ENCODE results near the gene FBXO11.

The FBXO11 gene

GRCh38 chr2:47811668-47812067, 94.6 kb downstream of the FBXO11 start:
- Histone ChIP-seq H3K9me3 (ENCODE audit: control insufficient read depth, low read length) (no peaks in the 10 kb centered on the region), H3K4me1 (ENCODE audit: control insufficient read depth, insufficient read depth, low read length) (no peaks in the 10 kb centered on the region), H3K4me3 (ENCODE audit: insufficient read depth, low read depth, low read length) (no peak overlapping the region), H3K27ac (ENCODE audit: insufficient read depth, low read depth, low read length, poor library complexity, severe bottlenecking) (no peak overlapping the region), H3K27me3 (ENCODE audit: control insufficient read depth, insufficient read depth, low read length, poor library complexity, severe bottlenecking) (no peaks in the 10 kb centered on the region), H3K36me3 (ENCODE audit: control insufficient read depth, insufficient read depth, low read length) (peaks cover 44% of the 10 kb centered on the region)
- 86 to 93% methylated on average over 1 of the region's 1 CpG for WGBS, 2 experiments

- Histone ChIP-seq H3K9me3 (ENCODE audit: control insufficient read depth, low read length) (no peaks in the 10 kb centered on the region), H3K4me3 (ENCODE audit: insufficient read depth, low read depth, low read length) (no peak overlapping the region), H3K27ac (ENCODE audit: insufficient read depth, low read depth, low read length, poor library complexity, severe bottlenecking) (no peak overlapping the region), H3K27me3 (ENCODE audit: control insufficient read depth, insufficient read depth, low read length, poor library complexity, severe bottlenecking) (no peaks in the 10 kb centered on the region), H3K4me1 (ENCODE audit: control insufficient read depth, insufficient read depth, low read length) (no peaks in the 10 kb centered on the region), H3K36me3 (ENCODE audit: control insufficient read depth, insufficient read depth, low read length) (peaks cover 48% of the 10 kb centered on the region)
These were observed 95.4 kb downstream of the FBXO11 start for GRCh38 chr2:47810850-47811249.

- Histone ChIP-seq H3K36me3 (ENCODE audit: control insufficient read depth, insufficient read depth, low read length) (peaks cover 50% of the 10 kb centered on the region), H3K4me3 (ENCODE audit: insufficient read depth, low read depth, low read length) (no peak overlapping the region), H3K4me1 (ENCODE audit: control insufficient read depth, insufficient read depth, low read length) (no peaks in the 10 kb centered on the region), H3K9me3 (ENCODE audit: control insufficient read depth, low read length) (no peaks in the 10 kb centered on the region), H3K27ac (ENCODE audit: insufficient read depth, low read depth, low read length, poor library complexity, severe bottlenecking) (no peak overlapping the region), H3K27me3 (ENCODE audit: control insufficient read depth, insufficient read depth, low read length, poor library complexity, severe bottlenecking) (no peaks in the 10 kb centered on the region)
- WGBS, 2 experiments, result 91 to 100% methylated on average over 1 to 2 of the region's 2 CpGs
These were observed 96.4 kb downstream of the FBXO11 start for GRCh38 chr2:47809903-47810302.

GRCh38 chr2:47808614-47809013, 97.7 kb downstream of the FBXO11 start:
- Histone ChIP-seq H3K4me3 (ENCODE audit: insufficient read depth, low read depth, low read length) (no peak overlapping the region), H3K4me1 (ENCODE audit: control insufficient read depth, insufficient read depth, low read length) (no peaks in the 10 kb centered on the region), H3K36me3 (ENCODE audit: control insufficient read depth, insufficient read depth, low read length) (peaks cover 59% of the 10 kb centered on the region), H3K27me3 (ENCODE audit: control insufficient read depth, insufficient read depth, low read length, poor library complexity, severe bottlenecking) (no peaks in the 10 kb centered on the region), H3K27ac (ENCODE audit: insufficient read depth, low read depth, low read length, poor library complexity, severe bottlenecking) (no peak overlapping the region), H3K9me3 (ENCODE audit: control insufficient read depth, low read length) (no peaks in the 10 kb centered on the region)
- WGBS, 2 experiments, result 95 to 100% methylated on average over 4 of the region's 4 CpGs

- 96 to 97% methylated on average over 5 to 6 of the region's 6 CpGs for WGBS, 2 experiments
- H3K9me3 ChIP-seq (ENCODE audit: control insufficient read depth, low read length), result no peaks in the 10 kb centered on the region
- H3K4me1 ChIP-seq (ENCODE audit: control insufficient read depth, insufficient read depth, low read length), result no peaks in the 10 kb centered on the region
- no peak overlapping the region for H3K27ac ChIP-seq (ENCODE audit: insufficient read depth, low read depth, low read length, poor library complexity, severe bottlenecking)
- H3K27me3 ChIP-seq (ENCODE audit: control insufficient read depth, insufficient read depth, low read length, poor library complexity, severe bottlenecking), result no peaks in the 10 kb centered on the region
- H3K4me3 ChIP-seq (ENCODE audit: insufficient read depth, low read depth, low read length), result no peak overlapping the region
- H3K36me3 ChIP-seq (ENCODE audit: control insufficient read depth, insufficient read depth, low read length), result peaks cover 78% of the 10 kb centered on the region
These were observed 100.4 kb downstream of the FBXO11 start for GRCh38 chr2:47805850-47806249.

- H3K4me1 ChIP-seq (ENCODE audit: control insufficient read depth, insufficient read depth, low read length), result no peaks in the 10 kb centered on the region
- H3K27me3 ChIP-seq (ENCODE audit: control insufficient read depth, insufficient read depth, low read length, poor library complexity, severe bottlenecking), result no peaks in the 10 kb centered on the region
- H3K36me3 ChIP-seq (ENCODE audit: control insufficient read depth, insufficient read depth, low read length), result peaks cover 92% of the 10 kb centered on the region
- H3K27ac ChIP-seq (ENCODE audit: insufficient read depth, low read depth, low read length, poor library complexity, severe bottlenecking), result no peak overlapping the region
- no peak overlapping the region for H3K4me3 ChIP-seq (ENCODE audit: insufficient read depth, low read depth, low read length)
- H3K9me3 ChIP-seq (ENCODE audit: control insufficient read depth, low read length), result no peaks in the 10 kb centered on the region
- 94 to 95% methylated on average over 1 of the region's 1 CpG for WGBS, 2 experiments
These were observed 102.5 kb downstream of the FBXO11 start for GRCh38 chr2:47803770-47804169.

- Histone ChIP-seq H3K36me3 (ENCODE audit: control insufficient read depth, insufficient read depth, low read length) (peaks cover 92% of the 10 kb centered on the region), H3K4me1 (ENCODE audit: control insufficient read depth, insufficient read depth, low read length) (no peaks in the 10 kb centered on the region), H3K9me3 (ENCODE audit: control insufficient read depth, low read length) (no peaks in the 10 kb centered on the region), H3K4me3 (ENCODE audit: insufficient read depth, low read depth, low read length) (no peak overlapping the region), H3K27ac (ENCODE audit: insufficient read depth, low read depth, low read length, poor library complexity, severe bottlenecking) (no peak overlapping the region), H3K27me3 (ENCODE audit: control insufficient read depth, insufficient read depth, low read length, poor library complexity, severe bottlenecking) (no peaks in the 10 kb centered on the region)
- 97% methylated on average over 7 of the region's 7 CpGs for WGBS, 2 experiments
These were observed 102.9 kb downstream of the FBXO11 start for GRCh38 chr2:47803363-47803762.

- 89 to 97% methylated on average over 2 to 3 of the region's 3 CpGs for WGBS, 2 experiments
- Histone ChIP-seq H3K27me3 (ENCODE audit: control insufficient read depth, insufficient read depth, low read length, poor library complexity, severe bottlenecking) (no peaks in the 10 kb centered on the region), H3K9me3 (ENCODE audit: control insufficient read depth, low read length) (no peaks in the 10 kb centered on the region), H3K4me1 (ENCODE audit: control insufficient read depth, insufficient read depth, low read length) (no peaks in the 10 kb centered on the region), H3K36me3 (ENCODE audit: control insufficient read depth, insufficient read depth, low read length) (peaks cover 89% of the 10 kb centered on the region), H3K27ac (ENCODE audit: insufficient read depth, low read depth, low read length, poor library complexity, severe bottlenecking) (no peak overlapping the region), H3K4me3 (ENCODE audit: insufficient read depth, low read depth, low read length) (no peak overlapping the region)
These were observed 105.2 kb downstream of the FBXO11 start for GRCh38 chr2:47801118-47801517.

- Histone ChIP-seq H3K36me3 (ENCODE audit: control insufficient read depth, insufficient read depth, low read length) (peaks cover 84% of the 10 kb centered on the region), H3K4me1 (ENCODE audit: control insufficient read depth, insufficient read depth, low read length) (no peaks in the 10 kb centered on the region), H3K4me3 (ENCODE audit: insufficient read depth, low read depth, low read length) (no peak overlapping the region), H3K27ac (ENCODE audit: insufficient read depth, low read depth, low read length, poor library complexity, severe bottlenecking) (no peak overlapping the region), H3K9me3 (ENCODE audit: control insufficient read depth, low read length) (no peaks in the 10 kb centered on the region), H3K27me3 (ENCODE audit: control insufficient read depth, insufficient read depth, low read length, poor library complexity, severe bottlenecking) (no peaks in the 10 kb centered on the region)
- WGBS, 2 experiments, result 95 to 97% methylated on average over 6 of the region's 6 CpGs
These were observed 107.2 kb downstream of the FBXO11 start for GRCh38 chr2:47799031-47799609.

GRCh38 chr2:47798631-47799030, 107.7 kb downstream of the FBXO11 start:
- WGBS, 2 experiments, result 96 to 98% methylated on average over 6 of the region's 6 CpGs
- H3K27me3 ChIP-seq (ENCODE audit: control insufficient read depth, insufficient read depth, low read length, poor library complexity, severe bottlenecking), result no peaks in the 10 kb centered on the region
- no peak overlapping the region for H3K4me3 ChIP-seq (ENCODE audit: insufficient read depth, low read depth, low read length)
- no peaks in the 10 kb centered on the region for H3K4me1 ChIP-seq (ENCODE audit: control insufficient read depth, insufficient read depth, low read length)
- peaks cover 79% of the 10 kb centered on the region for H3K36me3 ChIP-seq (ENCODE audit: control insufficient read depth, insufficient read depth, low read length)
- no peaks in the 10 kb centered on the region for H3K9me3 ChIP-seq (ENCODE audit: control insufficient read depth, low read length)
- no peak overlapping the region for H3K27ac ChIP-seq (ENCODE audit: insufficient read depth, low read depth, low read length, poor library complexity, severe bottlenecking)
